ENCODE measurements around the gene AKAP14.
"Not testable (repeated sequence)": the region's sequence is repeated elsewhere in the genome, so short reads cannot be mapped to it uniquely, and the experiment has no call there.

The AKAP14 gene

DNA sequence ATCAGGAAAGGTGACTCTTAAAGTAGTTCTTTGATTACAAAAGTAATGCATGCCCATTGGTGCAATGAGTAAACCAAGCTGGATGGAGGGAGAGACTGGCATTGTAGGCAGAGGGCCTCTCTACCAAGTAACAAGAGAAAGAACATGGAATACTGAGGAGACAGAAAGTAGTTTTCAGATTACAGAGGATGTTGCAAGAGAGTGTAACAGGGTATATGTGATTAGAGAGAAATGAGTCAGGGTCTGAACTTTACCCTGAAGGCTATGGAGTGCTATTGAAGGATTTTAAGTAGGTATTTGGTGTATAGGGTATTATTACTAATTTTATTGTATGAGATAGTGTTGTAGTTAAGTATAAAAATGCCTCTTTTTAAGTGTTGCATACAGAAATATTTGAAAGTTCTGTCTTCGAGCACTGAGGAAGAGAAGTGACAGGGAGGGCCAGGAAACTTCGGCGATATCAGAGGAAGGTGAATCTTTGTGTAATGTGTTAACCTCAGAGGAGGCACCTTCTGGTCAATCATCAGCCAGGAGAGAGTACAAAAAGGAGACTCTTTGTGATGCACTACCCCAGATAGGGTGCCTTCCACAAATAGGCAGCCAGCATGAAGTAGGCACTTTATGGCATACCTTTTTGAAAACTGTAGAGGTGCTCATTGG lies 39.7 kb downstream of the AKAP14 start:
- DNase-seq: no peak

GRCh38 chrX:119941336-119941735 lies 45.6 kb downstream of the AKAP14 start:
- no peak for DNase-seq

- no peak for DNase-seq
These were observed 46.6 kb downstream of the AKAP14 start for GRCh38 chrX:119942173-119942819.

DNA sequence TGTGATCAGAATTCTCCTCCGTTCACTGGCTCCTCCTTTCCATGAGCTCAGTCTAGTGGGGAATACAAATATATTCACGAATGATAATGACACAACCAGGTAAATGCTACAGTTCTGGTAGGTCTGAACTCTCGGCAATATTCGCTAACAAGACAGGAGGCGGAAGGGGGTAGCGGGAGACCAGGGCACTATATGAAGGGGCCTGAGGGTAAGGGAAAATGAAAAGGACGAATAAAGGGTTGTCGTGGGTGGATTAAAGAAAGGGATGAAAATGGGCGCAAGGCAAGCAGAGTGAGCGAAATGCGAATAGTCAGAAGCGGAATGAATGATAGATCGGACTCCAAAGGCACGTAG lies 47.1 kb downstream of the AKAP14 start:
- no peak for DNase-seq

GRCh38 chrX:119943185-119943988 lies 47.7 kb downstream of the AKAP14 start, which contains the start of gene NKAP:
NKAP (minus strand) TSS chrX:119943751; CDS start chrX:119943605, 146 bp downstream.
- DNase-seq: peak; percentile 82

DNA sequence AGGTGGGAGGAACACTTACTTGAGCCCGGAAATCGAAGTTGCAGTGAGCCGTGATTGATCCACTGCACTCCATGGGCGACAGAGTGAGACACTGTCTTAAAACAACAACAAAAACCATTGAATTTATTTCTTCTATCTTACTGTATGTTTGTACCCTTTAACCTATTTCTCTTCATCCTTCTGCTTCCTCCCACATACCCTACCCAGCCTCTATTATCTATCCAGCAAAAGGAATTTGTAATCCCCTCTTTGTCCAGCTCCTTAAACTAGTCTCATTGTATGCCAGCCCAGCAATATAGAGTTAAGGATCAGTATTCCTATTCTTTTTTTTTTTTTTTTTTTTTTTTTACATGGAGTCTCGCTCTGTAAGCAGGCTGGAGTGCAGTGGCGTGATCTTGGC lies 49.8 kb downstream of the AKAP14 start:
- no peak for DNase-seq

DNA sequence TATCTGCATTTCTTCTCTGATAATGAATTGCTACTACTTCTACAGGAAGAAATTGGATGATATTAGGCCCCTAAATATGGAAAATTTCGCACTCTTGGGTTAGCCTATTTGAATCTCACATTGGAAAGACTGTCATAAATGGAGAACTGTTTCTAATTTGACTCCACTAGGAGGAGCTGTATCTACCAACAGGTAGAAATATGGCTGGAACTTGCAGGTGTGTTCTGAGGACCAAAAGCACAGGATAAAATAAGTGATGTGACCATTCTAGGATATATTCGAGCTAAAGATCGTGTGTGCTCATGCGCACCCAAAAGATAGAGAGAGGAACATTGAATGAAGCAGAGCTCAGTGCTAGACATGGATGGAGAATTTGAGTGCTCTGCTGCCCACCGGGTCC lies 52.7 kb downstream of the AKAP14 start:
- no peak for DNase-seq

- no peak for DNase-seq
These were observed 58.7 kb downstream of the AKAP14 start for GRCh38 chrX:119954374-119954773.

DNA sequence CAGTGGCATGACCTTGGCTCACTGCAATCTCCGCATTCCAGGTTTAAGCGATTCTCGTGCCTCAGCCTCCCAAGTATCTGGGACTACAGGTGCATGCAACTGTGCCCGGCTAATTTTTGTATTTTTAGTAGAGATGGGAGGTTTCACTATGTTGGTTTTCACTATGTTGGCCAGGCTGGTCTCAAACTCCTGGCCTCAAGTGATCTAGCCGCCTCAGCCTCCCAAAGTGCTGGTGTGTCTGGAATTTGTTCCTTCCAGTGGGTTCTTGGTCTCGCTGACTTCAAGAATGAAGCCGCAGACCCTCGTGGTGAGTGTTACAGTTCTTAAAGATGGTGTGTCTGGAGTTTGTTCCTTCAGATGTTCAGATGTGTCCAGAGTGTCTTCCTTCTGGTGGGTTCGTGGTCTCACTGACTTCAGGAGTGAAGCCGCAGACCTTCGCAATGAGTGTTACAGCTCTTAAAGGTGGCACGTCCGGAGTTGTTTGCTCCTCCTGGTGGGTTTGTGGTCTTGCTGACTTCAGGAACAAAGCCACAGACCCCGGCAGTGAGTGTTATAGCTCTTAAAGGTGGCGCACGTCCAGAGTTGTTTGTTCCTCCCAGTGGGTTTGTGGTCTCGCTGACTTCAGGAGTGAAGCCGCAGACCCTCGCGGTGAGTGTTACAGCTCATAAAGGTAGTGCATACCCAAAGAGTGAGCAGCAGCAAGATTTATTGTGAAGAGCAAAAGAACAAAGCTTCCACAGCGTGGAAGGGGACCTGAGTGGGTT lies 60.3 kb downstream of the AKAP14 start:
- DNase-seq: not testable (repeated sequence)

- DNase-seq: no peak
These were observed 64.9 kb downstream of the AKAP14 start for GRCh38 chrX:119960625-119961024.

- DNase-seq: not testable (repeated sequence)
These were observed 71.1 kb downstream of the AKAP14 start for GRCh38 chrX:119966837-119967236.

All from NCI-H748 treated with DMSO at 0.1 percent for 48 hours (cell line).